GM15510 (cell line): ENCODE data around the gene C19orf53.
A peak's percentile ranks its signal among the peaks of the same experiment; 100 is the strongest.

Experiments
- POLR2A ChIP-seq: IDR thresholded peaks from 3 replicates; pipeline ENCODE4 v1.6.1; 2011; ENCODE audit warnings: borderline replicate concordance; ENCODE audit not compliant: insufficient read length; ENCODE audit errors: extremely low read depth

Gene C19orf53

DNA sequence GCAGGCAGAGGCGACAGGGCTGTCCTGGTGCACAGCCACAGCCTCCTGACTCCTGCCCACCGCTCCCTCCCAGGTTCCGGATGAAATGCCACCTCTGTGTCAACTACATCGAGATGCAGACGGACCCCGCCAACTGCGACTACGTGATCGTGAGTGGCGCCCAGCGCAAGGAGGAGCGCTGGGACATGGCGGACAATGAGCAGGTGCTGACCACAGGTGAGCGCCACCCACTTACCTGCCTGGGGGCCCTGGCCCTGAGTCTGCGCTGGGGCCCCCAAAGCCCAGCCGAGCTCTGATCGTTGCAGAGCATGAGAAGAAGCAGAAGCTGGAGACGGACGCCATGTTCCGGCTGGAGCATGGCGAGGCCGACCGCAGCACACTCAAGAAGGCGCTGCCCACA is 15.5 kb upstream of the C19orf53 start:
- TF ChIP-seq POLR2A = no peak

DNA sequence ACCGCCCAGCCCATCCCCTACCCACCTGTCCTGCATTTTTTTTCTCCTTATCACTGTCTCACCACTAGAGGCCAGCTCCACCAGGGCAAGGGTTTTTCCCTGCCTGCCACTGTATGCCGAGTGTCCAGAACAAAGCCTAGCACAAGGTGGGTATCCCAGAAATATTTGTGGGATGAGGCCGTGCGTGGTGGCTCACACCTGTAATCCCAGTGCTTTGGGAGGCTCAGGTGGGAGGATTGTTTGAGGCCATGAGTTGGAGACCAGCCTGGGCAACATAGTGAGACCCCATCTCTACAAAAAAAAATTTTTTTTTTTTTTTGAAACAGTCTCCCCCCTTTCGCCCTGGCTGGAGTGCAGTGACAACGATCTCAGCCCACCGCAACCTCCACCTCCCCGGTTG is 12.8 kb upstream of the C19orf53 start:
- no peak for TF ChIP-seq POLR2A

DNA sequence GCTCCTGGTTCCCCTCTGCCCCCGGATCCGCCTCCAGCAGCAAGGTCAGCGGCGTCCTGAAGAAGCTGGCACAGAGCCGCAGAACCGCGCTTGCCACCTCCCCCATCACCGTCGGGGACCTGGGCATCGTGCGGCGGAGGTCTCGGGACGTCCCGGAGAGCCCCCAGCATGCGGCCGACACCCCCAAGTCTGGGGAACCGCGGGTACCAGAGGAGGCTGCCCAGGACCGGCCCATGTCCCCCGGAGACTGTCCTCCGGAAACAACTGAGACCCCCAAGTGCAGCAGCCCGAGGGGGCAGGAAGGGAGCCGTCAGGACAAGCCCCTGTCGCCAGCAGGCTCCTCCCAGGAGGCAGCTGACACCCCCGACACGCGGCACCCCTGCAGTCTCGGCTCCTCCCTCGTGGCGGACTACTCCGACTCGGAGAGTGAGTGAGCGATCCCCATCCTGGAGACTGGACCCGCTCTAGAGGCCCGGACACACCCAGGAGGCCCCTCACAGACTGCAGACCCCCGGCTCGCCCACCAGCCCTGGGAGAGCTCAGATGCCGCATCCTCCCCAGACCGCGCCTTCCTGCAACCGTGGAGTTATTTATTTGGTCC is 11.5 kb upstream of the C19orf53 start:
- no peak for TF ChIP-seq POLR2A

DNA sequence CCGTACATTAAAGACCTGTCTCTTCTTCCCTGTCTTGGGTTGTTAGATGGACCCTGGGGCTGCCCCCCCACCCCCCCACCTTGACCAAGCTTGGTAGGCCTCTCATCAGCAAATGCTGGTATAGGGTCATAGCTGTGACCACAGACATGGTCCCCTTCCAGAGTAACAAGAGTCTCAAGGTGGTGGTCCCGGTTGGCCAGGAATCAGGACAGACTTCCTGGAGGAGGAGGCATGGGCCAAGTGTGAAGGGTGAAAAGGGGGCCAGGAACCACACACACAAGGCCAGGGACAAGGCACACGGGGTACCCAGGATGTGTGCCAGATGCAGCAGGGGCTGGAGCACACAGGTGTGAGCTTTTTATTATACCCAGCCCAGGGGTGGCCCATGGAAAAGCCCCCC is 11.0 kb upstream of the C19orf53 start:
- TF ChIP-seq POLR2A = no peak

DNA sequence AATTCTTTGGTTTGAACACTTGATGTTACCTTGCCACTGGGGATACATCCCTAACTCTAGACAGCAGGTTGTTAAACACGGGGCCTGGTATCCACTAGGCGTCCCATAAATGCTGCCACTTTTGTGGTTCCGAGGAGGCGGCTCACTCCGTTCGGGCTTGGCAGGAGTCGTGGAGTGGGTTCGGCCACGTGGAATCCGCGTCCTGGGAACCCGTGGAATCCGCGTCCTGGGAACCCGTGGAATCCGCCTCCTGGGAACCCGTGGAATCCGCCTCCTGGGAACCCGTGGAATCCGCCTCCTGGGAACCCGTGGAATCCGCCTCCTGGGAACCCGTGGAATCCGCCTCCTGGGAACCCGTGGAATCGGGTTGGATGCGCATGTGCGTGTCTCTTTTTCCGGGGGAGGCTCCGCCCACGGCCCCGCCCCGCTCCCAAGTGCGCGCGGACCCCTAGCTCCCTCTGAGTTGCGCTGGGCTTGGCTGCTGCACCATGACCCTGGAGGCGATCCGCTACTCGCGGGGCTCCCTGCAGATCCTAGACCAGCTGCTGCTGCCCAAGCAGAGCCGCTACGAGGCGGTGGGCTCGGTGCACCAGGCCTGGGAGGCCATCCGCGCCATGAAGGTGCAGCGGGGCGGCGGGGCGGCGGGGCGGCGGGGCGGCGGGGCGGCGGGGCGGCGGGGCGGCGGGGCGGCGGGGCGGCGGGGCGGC is 10.0 kb upstream of the C19orf53 start, which contains the start of gene MRI1:
MRI1 (plus strand) TSS at position 422 of the 707 bp plus-strand sequence; CDS start at position 489, 67 bp downstream.
- peak; percentile 74 for TF ChIP-seq POLR2A

DNA sequence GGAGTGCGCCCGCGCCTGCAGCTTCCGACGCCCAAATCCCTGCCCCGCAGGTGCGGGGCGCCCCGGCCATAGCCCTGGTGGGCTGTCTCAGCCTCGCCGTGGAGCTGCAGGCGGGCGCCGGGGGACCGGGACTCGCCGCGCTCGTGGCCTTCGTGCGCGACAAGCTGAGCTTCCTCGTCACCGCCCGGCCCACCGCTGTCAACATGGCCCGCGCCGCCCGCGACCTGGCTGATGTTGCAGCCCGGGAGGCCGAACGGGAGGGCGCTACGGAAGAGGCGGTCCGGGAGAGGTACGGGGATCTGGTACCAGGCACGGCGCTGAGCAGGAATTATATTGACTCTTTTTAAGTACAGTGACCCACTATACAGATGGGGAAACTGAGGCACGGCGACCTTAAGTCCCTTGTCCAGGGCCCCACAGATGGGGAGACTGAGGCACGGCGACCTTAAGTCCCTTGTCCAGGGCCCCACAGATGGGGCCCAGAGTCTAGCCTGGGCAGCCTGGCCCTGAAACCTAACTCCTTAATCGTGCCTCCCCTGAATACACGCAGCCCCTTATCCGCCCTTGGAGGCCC is 9.3 kb upstream of the C19orf53 start:
- TF ChIP-seq POLR2A = no peak

DNA sequence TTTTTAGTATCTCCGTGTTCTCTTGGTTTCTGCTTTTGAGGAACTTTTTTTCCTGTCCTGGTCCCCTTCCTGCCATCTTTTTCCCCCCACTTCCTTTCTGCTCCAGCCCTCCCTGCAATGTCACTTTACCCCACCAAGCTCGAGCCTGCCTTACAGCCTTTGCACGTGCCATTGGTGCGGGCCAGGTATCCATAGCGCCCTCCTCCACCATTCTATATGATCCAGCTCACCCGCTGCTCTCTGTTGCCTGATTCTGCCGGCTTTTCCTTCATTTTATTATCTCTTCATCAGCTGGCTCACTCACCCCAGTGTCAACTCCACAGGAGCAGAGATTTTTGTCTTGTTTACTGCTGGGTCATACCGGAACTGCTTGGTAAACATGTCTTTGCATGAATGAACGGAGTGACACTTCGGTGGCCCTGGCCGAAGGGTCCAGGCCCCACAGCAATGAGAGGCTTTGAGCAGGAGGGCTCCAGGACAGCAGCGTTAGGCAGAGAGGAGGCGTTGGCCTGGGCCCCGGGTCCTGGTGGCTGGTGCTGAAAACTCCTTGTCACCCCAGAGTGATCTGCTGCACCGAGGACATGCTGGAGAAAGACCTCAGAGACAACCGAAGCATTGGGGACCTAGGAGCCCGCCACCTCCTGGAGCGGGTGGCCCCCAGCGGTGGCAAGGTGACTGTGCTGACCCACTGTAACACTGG is 8.7 kb upstream of the C19orf53 start:
- no peak for TF ChIP-seq POLR2A

DNA sequence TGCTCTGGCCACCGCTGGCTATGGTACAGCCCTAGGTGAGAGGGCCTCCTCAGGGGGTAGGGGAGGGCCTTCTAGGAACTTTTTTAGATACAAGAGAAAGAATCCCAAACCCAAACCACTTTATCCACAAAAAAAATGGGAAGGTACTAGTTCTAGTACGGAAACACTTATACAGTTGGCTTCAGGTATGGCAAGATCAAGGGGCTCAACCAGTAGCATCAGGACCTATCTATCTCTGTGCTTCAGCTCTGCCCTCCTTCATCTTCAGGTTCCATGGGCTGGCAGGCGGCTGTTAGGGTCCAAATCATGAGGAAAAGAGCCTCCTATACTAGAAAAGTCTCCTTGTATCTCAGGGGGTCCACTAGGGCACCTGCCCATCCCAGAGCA is 8.2 kb upstream of the C19orf53 start:
- TF ChIP-seq POLR2A = no peak

DNA sequence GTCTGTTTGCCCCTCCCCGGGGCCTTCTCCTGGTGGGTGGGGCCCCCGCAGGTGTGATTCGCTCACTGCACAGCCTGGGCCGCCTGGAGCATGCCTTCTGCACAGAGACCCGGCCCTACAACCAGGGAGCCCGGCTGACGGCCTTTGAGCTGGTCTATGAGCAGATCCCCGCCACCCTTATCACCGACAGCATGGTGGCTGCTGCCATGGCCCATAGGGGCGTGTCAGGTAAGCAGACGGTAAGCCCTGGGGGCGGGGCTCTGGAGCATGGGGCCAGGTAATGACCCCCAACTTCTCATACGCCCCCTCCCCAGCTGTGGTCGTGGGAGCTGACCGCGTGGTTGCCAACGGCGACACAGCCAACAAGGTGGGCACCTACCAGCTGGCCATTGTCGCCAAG is 5.7 kb upstream of the C19orf53 start:
- TF ChIP-seq POLR2A = no peak

DNA sequence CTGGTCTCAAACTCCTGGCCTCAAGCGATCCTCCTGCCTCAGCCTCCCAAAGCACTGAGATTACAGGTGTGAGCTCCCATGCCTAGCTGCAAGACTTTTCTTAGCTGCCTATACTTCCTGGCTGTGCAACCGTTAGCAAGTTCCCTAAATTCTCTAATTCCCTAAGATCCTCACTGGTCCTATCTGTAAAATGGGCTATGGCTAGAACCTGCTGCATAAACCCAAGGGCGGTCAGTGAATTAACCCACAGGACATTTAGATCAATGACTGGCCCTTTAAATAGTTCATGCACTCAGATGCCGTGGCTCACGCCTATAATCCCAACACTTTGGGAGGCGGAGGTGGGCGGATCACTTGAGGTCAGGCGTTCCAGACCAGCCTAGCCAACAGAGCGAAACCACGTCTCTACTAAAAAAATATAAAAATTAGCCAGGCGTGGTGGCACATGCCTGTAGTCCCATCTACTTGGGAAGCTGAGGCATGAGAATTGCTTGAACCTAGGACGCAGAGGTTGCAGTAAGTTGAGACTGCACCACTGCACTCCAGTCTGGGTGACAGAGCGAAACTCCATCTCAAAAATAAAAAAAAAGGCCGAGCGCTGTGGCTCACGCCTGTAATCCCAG is 4.1 kb upstream of the C19orf53 start:
- TF ChIP-seq POLR2A = no peak

DNA sequence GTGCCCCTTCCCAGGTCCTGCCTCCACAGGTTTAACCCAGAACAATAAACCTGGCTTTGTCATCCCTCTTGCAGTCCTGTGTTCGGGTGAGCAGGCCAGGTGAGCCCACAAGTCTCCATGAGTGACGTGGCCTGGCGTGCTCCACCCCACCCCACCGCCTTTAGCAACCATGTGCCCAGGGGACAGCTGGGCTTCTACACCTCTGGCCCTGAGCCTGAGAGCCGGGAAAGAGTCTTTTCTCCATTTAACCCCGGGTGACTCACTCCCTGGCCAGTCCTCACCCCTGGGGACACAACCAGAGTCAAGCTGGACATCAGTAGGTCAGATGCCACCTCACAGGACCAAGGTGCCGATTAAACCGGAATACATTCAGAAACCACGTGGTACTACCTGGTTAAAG is 4.1 kb downstream of the C19orf53 start:
- no peak for TF ChIP-seq POLR2A

DNA sequence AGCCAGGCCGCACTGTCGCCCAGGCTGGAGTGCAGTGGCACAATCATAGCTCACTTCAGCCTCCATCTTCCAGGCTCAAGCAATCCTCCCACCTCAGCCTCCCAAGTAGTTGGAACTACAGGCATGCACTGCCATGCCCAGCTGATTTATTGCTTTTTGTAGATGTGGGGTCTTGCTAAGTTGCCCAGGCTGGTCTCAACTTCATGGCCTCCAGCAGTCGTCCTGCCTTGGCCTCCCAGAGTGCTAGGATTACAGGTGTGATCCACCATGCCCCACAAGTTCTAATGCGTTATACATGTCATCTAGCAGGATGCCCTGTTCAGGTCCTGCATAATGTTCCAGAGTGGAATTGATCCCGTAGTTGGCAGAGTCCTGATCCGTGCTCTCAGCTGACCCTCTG is 4.6 kb downstream of the C19orf53 start:
- peak; percentile 16 for TF ChIP-seq POLR2A

DNA sequence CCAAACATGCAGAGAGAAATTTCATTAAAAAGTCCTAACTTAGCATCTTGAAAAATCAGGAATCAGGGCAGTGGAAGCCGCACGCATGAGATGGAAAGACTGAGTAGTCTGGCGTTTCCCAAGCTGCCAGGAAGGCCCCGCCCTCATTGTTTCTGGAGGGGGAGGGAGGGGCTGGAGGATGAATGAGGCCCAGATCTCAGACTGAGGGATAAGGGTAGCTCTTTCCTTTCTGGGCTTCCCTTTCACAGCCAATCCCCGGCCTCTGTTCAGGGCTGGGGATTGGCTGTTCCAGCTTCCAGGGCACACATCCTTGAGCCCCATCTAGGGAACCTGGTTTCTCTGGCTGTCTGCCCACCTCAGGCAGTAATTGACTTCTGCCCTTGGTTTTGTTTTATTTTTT is 7.3 kb downstream of the C19orf53 start:
- TF ChIP-seq POLR2A = no peak

DNA sequence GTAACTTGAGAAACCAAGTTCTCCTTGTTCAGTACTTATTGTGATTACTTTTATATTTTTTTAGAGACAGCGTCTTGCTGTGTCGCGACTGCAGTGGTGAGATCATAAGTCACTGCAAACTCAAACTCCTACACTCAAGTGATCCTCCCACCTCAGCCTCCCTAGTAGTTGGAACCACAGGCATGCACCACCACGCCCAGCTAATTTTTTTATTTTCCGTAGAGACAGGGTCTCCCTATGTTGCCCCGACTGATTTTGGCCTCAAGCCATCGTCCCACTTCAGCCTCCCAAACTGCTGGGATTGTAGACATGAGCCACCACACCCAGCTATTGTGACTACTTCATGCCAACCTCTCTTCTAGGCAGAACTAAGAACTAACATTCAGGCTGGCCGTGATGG is 8.3 kb downstream of the C19orf53 start:
- no peak for TF ChIP-seq POLR2A
